CD4-positive, alpha-beta T cell (primary cell): Measurements from ENCODE around the gene FHOD3. TPM values are rescaled to one million over a fixed set of nuclear protein-coding genes. Genes with fewer than 3 reads are reported as not detected.

ENCODE experiments used
- ATAC-seq: fragments of 200-7000 bp; cut with Tn5 transposase; one replicate; pipeline ENCODE4 v1.10.0; 2022; ENCODE audit warnings: mild to moderate bottlenecking; ENCODE audit not compliant: poor library complexity
- CTCF ChIA-PET: fragments of 350-600 bp; sonication (Branson Sonifier 250); formaldehyde crosslinking; loops from one replicate; lab custom pipeline; 2021; ENCODE audit warnings: antibody characterized with exemption, inconsistent platforms; lab: Charles Lee
- POLR2A ChIA-PET: fragments of 350-600 bp; sonication (Branson Sonifier 250); formaldehyde crosslinking; loops from one replicate; lab custom pipeline; 2021; ENCODE audit warnings: antibody characterized with exemption, inconsistent platforms; lab: Charles Lee
- DNase-seq, 14 experiments: peaks; one replicate each; pipeline ENCODE4 v3.0.0-alpha.2; 2013 to 2020; ENCODE audit warnings: mixed read lengths in 2 of 14
- H3K27ac ChIP-seq, 2 donors: one replicate each; pipeline versions ENCODE4 v1.5.1 to v1.7.0; 2013; ENCODE audit warnings: low read length in 2 of 2, low read depth in 1 of 2, mild to moderate bottlenecking in 1 of 2
- H3K27me3 ChIP-seq, 2 experiments: 1 replicate in 1 of 2; 2 replicates in 1 of 2; pipeline versions ENCODE4 v1.6.1 to v1.7.0; 2013; ENCODE audit warnings: low read length in 2 of 2, control low read depth in 1 of 2, mild to moderate bottlenecking in 1 of 2, moderate library complexity in 1 of 2; ENCODE audit not compliant: insufficient read depth in 2 of 2, control insufficient read depth in 1 of 2
- H3K36me3 ChIP-seq: one replicate; pipeline ENCODE4 v1.6.1; 2013; ENCODE audit warnings: low read length, control low read depth; ENCODE audit not compliant: insufficient read depth
- H3K4me1 ChIP-seq: one replicate; pipeline ENCODE4 v1.6.1; 2013; ENCODE audit warnings: low read length, control low read depth; ENCODE audit not compliant: insufficient read depth
- H3K4me3 ChIP-seq: one replicate; pipeline ENCODE4 v1.5.1; 2013; ENCODE audit warnings: mild to moderate bottlenecking, low read length, moderate library complexity
- H3K9me3 ChIP-seq, 2 experiments: 1 replicate in 1 of 2; 2 replicates in 1 of 2; pipeline versions ENCODE4 v1.6.1 to v1.7.0; 2013; ENCODE audit warnings: low read length in 2 of 2, mild to moderate bottlenecking in 2 of 2, control low read depth in 1 of 2, moderate library complexity in 1 of 2; ENCODE audit not compliant: control insufficient read depth in 1 of 2, insufficient read depth in 1 of 2
- H3K27ac Mint-ChIP-seq: one replicate; pipeline ENCODE4 v1.8.0; 2020; ENCODE audit warnings: mixed read lengths
- H3K27me3 Mint-ChIP-seq: one replicate; pipeline ENCODE4 v1.8.0; 2021; ENCODE audit warnings: mixed read lengths
- H3K36me3 Mint-ChIP-seq: one replicate; pipeline ENCODE4 v1.8.0; 2021; ENCODE audit warnings: low read depth, mixed read lengths
- H3K4me1 Mint-ChIP-seq: one replicate; pipeline ENCODE4 v1.8.0; 2021; ENCODE audit warnings: low read depth, mixed read lengths
- H3K4me3 Mint-ChIP-seq: one replicate; pipeline ENCODE4 v1.8.0; 2020; ENCODE audit warnings: mild to moderate bottlenecking, mixed read lengths
- H3K9me3 Mint-ChIP-seq: one replicate; pipeline ENCODE4 v1.8.0; 2020; ENCODE audit warnings: mixed read lengths
- CTCF ChIP-seq: fragments of 200-600 bp; IDR thresholded peaks from one replicate; pipeline ENCODE4 v1.8.0; 2022; ENCODE audit warnings: antibody characterized with exemption, mild to moderate bottlenecking
- intact Hi-C, 2 experiments: fragments of 100-400 bp; cut with DNase I in 1 of 2; cut with micrococcal nuclease in 1 of 2; formaldehyde crosslinking; loops; one replicate each; pipeline versions ENCODE4 v1.15.1 to v1.9.0; 2023 to 2025; cut with DNase I, micrococcal nuclease
- total RNA-seq, 174 experiments: library from RNA in 2 of 174; stranded (reverse) in 2 of 174; gene quantifications; one replicate each; pipeline ENCODE4 v1.2.3 and lab custom pipeline; 2021 to 2026

FHOD3 gene
- total RNA-seq, 2 experiments from 2014 or later, result not detected

DNA sequence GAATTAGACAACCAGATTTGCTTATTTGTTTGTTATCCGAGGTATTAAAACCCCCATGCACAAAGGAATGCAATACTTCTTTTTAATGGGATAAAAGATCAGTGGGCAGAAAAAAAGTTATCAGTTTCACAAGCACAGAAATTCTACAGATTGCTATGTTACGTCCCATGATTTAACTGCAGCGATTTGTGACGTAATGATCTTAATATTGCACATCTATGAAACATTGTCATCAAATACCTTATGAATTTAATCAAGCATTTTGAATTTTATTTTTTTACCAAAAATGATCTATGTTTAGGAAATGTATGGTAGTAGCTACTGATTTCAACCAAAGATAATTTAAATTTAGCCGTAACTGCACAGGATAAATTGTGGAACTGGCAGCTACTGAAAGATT lies 138.9 kb downstream of the FHOD3 start:
- Mint-ChIP-seq H3K36me3 (no peaks in the 10 kb centered on the region), H3K27ac (no peak overlapping the region), H3K9me3 (no peaks in the 10 kb centered on the region), H3K4me3 (no peak overlapping the region), H3K4me1 (no peaks in the 10 kb centered on the region), H3K27me3 (peaks cover 13% of the 10 kb centered on the region)
- ATAC-seq (no peak), DNase-seq (no peak)
- CTCF ChIA-PET, result no interaction called here
- no peak overlapping the region for H3K27ac ChIP-seq
- H3K4me1 ChIP-seq, result no peaks in the 10 kb centered on the region
- H3K9me3 ChIP-seq, result no peaks in the 10 kb centered on the region
- POLR2A ChIA-PET, result no interaction called here
- H3K27me3 ChIP-seq, result peaks cover 0 to 11% of the 10 kb centered on the region in 2 experiments
- intact Hi-C loops, result no loop called here
- H3K4me3 ChIP-seq, result no peak overlapping the region
- TF ChIP-seq CTCF, result no peak
- no peaks in the 10 kb centered on the region for H3K36me3 ChIP-seq

GRCh38 chr18:36440614-36441013 lies 143.1 kb downstream of the FHOD3 start:
- H3K36me3 ChIP-seq, result no peaks in the 10 kb centered on the region
- H3K4me1 ChIP-seq, result no peaks in the 10 kb centered on the region
- TF ChIP-seq CTCF, result no peak
- POLR2A ChIA-PET, result no interaction called here
- H3K4me3 ChIP-seq, result no peak overlapping the region
- no peak for ATAC-seq
- no peaks in the 10 kb centered on the region for H3K36me3 Mint-ChIP-seq
- CTCF ChIA-PET, result no interaction called here
- DNase-seq, result no peak
- H3K27ac ChIP-seq, result no peak overlapping the region
- no peaks in the 10 kb centered on the region for H3K9me3 ChIP-seq
- peaks cover 25% of the 10 kb centered on the region for H3K27me3 Mint-ChIP-seq
- H3K4me3 Mint-ChIP-seq, result no peak overlapping the region
- no peaks in the 10 kb centered on the region for H3K9me3 Mint-ChIP-seq
- intact Hi-C loops, result no loop called here
- no peaks in the 10 kb centered on the region for H3K4me1 Mint-ChIP-seq
- peaks cover 0 to 11% of the 10 kb centered on the region in 2 experiments for H3K27me3 ChIP-seq
- H3K27ac Mint-ChIP-seq, result no peak overlapping the region

DNA sequence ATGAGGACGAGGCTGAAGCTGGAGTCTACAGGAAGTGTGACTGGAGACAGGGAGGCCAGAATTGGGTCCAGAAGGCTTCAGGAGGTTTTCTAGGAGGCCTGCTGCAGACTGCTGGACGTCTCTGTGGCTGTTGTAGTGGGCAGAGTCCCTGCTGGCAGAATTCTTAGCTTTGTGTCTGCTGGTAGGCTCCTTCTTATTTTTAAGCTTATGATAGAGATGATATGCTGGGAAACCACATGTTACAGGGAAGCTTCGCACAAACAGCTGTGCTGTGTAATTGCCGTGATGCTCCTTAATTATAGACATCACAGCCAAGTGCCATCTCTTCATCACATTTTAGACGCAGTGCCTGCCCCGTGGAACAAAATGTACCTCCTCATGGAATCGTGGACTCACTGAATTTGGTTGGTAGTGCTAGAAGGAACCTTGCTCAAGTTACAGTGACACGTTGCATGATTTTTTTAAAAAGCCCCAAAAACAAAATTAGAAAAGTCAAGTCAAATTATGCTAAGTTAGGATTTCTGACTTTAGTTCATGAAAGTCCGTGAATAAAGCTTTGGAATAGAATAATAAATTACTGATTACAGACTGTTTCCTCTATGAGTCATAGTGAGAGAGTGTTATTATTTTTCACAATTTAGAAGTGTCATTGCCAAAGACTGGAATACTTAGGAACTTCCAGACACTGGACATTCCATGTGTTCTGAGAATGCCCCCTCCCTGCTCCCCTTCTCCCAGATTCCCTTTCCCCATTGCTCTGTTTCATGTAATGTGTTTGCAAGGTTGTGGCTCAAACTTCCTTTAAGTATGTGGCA lies 144.1 kb downstream of the FHOD3 start:
- no peaks in the 10 kb centered on the region for H3K9me3 Mint-ChIP-seq
- Histone ChIP-seq H3K27ac (no peak overlapping the region), H3K36me3 (no peaks in the 10 kb centered on the region), H3K4me3 (no peak overlapping the region), H3K4me1 (no peaks in the 10 kb centered on the region), H3K9me3 (no peaks in the 10 kb centered on the region), H3K27me3 (peaks cover 0 to 11% of the 10 kb centered on the region in 2 experiments)
- ChIA-PET CTCF (no interaction called here), POLR2A (interaction anchor here (0.7 kb wide), 1 partner anchor 35 kb away, joined by 4 read pairs; no protein-coding TSS in a partner anchor)
- no peak overlapping the region for H3K4me3 Mint-ChIP-seq
- intact Hi-C loops, result no loop called here
- no peak overlapping the region for H3K27ac Mint-ChIP-seq
- TF ChIP-seq CTCF, result no peak
- no peaks in the 10 kb centered on the region for H3K36me3 Mint-ChIP-seq
- no peaks in the 10 kb centered on the region for H3K4me1 Mint-ChIP-seq
- ATAC-seq (no peak), DNase-seq (no peak)
- H3K27me3 Mint-ChIP-seq, result peaks cover 25% of the 10 kb centered on the region
